ENCODE results near the gene DSCAM.

The DSCAM gene

DNA sequence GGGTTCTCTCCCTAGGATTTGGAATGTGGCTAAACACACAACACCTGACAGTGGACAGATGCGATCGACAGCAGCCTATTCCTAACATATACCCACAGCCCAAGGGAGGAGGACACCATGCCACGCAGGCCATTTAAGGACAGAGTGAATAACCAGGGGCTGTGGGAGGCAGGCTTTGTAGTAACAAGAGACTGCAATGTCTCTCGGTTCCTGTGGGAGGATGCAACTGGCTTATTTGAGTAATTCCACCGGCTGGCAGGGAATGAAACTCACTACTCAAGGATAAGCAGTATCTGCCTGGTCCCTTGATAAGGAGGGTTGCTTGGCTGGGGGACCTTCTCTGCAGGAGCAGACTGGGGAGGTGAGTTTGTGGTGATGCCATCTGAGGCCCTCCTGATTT is 870.2 kb downstream of the DSCAM start:
- no peak for DNase-seq (ENCODE audit: low read depth)

DNA sequence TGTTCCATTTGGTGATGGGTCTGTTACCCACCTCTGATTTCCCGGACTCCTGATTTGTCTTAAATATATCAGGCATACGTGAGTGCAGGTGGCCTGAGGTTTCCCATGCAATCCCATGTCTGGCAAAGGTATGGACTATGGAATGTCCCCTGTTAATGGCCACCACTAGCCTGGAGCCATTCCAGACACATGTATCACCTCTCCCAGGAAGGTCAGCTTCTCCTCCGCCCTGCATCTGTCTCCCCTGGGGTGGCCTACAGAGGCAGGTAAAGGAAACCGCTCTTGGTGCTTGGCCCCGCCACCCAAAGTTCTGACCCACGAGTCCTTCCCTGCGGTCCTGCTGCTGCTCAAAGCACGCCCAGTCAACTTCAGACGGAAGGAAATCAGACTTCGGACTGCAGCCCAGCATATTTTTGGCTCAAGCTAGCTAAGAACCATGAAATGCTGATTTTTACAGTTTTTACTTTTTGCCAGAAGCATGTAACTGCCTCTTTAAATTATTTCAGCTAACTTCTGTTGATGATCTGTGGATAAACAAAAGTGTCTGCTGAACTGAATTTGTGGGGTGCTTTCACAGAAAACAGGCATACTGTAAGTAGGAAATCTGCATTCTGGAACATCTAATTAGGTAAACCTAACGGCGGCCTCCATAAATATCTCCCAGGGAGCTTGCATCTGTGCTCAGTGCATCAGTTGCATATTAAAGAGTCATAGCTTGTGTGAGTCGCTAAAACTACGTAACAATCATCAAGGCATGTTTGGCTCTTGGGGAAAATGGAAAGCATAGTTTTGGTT is 873.8 kb downstream of the DSCAM start:
- DNase-seq (ENCODE audit: low read depth): no peak

DNA sequence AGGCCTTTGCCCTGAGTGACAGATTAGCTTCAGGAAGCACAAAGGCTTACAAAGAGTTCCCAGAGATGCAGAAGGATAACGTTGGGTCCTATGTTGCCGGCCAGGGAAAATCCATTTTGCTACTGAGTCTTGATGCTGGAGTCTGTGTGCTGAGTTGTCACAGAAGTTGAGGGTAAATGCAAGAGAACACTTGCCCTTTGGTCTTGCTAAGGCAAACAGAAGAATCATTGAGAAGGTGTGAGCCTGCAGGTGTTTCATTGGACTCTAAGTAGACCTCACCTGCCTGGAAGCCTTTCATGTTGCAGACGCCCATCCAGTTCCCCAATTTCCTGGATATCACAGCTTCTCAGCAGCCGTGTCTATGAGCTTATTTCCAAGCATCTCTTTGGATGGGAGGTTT is 874.5 kb downstream of the DSCAM start:
- no peak for DNase-seq (ENCODE audit: low read depth)

DNA sequence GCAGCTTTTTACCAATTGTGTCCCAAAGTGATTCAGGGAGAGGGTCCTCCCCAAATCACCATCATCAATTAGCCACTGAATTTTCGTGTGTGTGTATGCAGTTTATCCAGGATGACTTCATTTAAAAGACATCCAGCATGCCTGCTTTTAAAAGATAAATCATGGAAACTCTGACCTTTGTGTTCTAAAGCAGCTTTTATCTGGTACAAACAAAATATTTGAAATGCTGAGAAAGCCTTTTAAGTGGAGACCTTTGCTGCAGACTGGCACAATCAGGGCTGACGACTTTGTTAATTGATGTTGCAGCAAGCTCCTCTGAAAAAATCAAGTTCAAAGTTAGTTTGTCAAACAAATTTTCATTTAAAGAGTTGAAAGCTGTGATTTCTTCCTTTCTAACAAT is 875.0 kb downstream of the DSCAM start:
- DNase-seq (ENCODE audit: low read depth): no peak

DNA sequence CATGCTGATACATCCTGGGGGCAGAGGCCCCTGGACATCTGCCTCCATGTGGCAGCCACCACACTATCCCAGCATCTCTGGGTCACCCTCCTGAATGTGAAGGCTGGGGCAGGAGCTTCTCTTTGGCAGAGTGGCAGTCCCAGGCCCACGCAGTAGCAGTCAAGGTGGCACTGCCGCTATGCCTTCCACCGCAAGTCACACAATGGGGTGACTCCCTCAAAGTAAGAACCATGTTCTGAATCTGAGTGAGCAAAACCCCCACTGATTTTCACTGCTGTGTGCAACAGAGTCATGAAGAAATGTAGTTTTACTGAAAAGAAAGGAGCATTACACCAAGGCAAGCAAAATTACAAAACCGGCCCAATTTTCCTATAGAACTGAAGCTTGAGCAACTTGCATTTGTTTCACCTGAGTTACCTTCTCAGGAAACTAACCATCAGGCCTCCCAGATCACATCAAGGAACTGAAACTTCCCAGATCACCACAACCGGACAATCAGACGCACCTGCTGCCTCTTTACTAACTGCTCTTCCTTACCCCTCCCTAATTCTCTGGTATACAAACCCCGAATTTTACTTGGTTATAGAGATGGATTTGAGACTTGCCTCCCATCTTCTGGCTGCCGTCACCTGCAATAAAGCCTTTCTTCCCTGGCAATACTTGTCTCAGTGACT is 877.1 kb downstream of the DSCAM start:
- no peak for DNase-seq (ENCODE audit: low read depth)

DNA sequence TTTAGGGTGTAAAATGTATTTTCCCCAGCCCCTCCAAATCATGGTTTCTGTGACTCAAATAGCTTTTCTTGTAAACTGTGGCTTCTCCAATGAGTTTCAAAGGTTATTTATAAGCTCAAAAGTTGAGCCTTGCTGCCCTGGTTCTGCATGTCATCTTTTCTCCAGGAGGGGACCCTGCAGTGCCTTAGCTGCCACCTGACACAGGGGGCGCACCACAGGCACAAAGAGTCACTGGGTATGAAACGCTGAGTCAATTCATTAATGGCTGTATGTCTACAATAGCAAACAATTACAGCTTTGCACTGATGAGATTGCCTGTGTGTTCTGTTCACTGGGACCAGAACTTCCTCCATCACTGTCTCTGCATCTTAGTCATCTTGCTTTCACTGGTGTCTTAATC is 878.9 kb downstream of the DSCAM start:
- no peak for DNase-seq (ENCODE audit: low read depth)

DNA sequence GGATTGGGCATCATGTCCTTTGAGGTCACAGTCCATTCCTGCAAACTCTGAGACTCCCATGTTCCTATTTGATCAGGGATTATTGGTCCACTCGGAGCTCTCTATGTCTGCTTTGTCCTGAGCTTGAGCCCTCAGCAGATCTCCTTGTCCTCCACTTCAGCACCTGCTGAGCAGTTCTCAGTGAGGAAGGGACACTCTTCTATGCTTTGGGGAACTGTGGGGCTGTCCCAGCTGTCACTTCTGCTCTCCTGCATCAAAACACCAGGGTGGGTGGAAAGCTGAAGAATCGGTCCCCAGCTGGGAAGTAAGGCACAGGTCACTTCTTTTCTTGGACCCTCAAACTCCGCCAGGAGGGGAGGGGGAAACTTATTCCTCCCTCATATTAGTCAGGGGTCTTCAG is 880.2 kb downstream of the DSCAM start:
- DNase-seq (ENCODE audit: low read depth): no peak

DNA sequence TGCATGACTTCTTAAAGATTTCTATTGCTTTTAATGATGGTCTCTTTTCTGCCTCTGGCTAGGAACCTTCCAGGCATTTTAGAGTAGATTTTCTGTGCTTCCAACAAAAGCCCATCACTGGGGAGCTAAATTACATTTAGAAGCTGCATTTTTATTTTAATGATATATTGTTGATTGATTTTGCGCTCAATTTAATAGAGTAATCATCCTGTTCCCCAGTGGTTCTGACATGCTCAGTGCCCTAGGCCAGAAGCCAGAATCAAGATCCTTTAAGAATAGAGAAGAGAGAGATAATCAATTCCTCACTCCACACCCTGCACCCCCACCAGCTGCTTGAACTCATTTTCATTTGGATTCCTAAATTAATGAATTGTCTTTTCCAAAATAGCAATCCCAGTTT is 881.9 kb downstream of the DSCAM start:
- no peak for DNase-seq (ENCODE audit: low read depth)

DNA sequence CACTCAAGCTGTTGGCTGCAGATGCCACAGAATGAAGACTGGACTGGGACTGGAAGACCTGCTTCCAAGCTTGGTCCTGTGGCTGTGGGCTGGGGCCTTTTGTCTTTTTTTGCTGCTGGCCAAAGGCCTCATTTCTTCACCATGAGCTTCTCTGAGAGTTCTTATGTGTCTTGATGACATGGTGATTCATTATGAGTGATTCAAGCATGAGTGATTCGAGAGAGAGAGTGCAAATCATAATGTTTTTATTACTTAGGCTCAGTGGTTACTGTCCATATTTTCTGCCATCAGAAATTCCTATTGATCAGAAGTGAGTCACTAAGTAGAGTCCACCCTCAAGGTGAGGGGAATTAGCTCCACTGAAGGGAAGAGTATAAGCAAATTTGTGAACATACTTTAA is 885.7 kb downstream of the DSCAM start:
- no peak for DNase-seq (ENCODE audit: low read depth)

Measured in activated T-cell treated with anti-CD3 and anti-CD28 coated beads for 48 hours (primary cell).